Gastrocnemius medialis (tissue), 4 donors: ENCODE data around the gene PYY. TPM values are rescaled to one million over a fixed set of nuclear protein-coding genes. Genes with fewer than 3 reads are reported as not detected.

Experiments
- ATAC-seq, 2 donors: fragments of 150-250 bp; one replicate each; pipeline ENCODE4 v1.9.1; 2016
- DNase-seq, 2 donors: peaks; one replicate each; pipeline ENCODE4 v3.0.0-alpha.2; 2019
- H3K27ac ChIP-seq, 4 donors: fragments of 200-600 bp; sonication (generic); 1 replicate in 1 of 4; 2 replicates in 3 of 4; pipeline ENCODE4 v1.5.1; 2016 to 2018; ENCODE audit warnings: mild to moderate bottlenecking in 2 of 4, moderate library complexity in 1 of 4
- H3K27me3 ChIP-seq, 3 donors: fragments of 200-600 bp; sonication (generic) in 2 of 3; 1 replicate in 1 of 3; 2 replicates in 2 of 3; pipeline versions ENCODE4 v1.5.1 to v1.6.0; 2016 to 2019; ENCODE audit warnings: mild to moderate bottlenecking in 1 of 3, moderate library complexity in 1 of 3
- H3K36me3 ChIP-seq, 2 donors: fragments of 200-600 bp; sonication (generic) in 1 of 2; one replicate each; pipeline ENCODE4 v1.5.1; 2017 to 2018
- H3K4me1 ChIP-seq, 2 donors: fragments of 200-600 bp; sonication (generic) in 1 of 2; one replicate each; pipeline ENCODE4 v1.5.1; 2016 to 2017; ENCODE audit warnings: mild to moderate bottlenecking in 2 of 2
- H3K4me3 ChIP-seq, 4 donors: fragments of 200-600 bp; sonication (generic) in 3 of 4; 1 replicate in 1 of 4; 2 replicates in 3 of 4; pipeline ENCODE4 v1.5.1; 2016 to 2019; ENCODE audit warnings: mild to moderate bottlenecking in 2 of 4
- H3K9me3 ChIP-seq, 3 donors: fragments of 200-600 bp; sonication (generic) in 2 of 3; 1 replicate in 1 of 3; 2 replicates in 2 of 3; pipeline ENCODE4 v1.5.1; 2016 to 2019
- CTCF ChIP-seq, 5 experiments: fragments of 450-650 bp in 3 of 5; fragments of 200-600 bp in 2 of 5; sonication (generic) in 2 of 5; IDR thresholded peaks in 4 of 5; conservative IDR thresholded peaks in 1 of 5; 1 replicate in 4 of 5; 2 replicates in 1 of 5; pipeline ENCODE4 v1.5.1; 2016 to 2019; ENCODE audit warnings: antibody characterized with exemption in 5 of 5, mild to moderate bottlenecking in 3 of 5, moderate library complexity in 3 of 5
- POLR2A ChIP-seq, 2 donors: fragments of 450-650 bp; IDR thresholded peaks; one replicate each; pipeline ENCODE4 v1.6.1; 2017; ENCODE audit warnings: antibody characterized with exemption in 2 of 2, mild to moderate bottlenecking in 2 of 2, moderate library complexity in 2 of 2
- in situ Hi-C, 4 donors: fragments of 200-750 bp; cut with MboI; loops; one replicate each; pipeline versions ENCODE4 v1.15.0 to v1.8.0; 2017; ENCODE audit warnings: low sequenced_read_pairs in 4 of 4
- intact Hi-C: fragments of 100-400 bp; cut with DNase I; formaldehyde crosslinking; loops from one replicate; pipeline ENCODE4 v1.15.1; 2023; ENCODE audit warnings: low total_unique reads
- total RNA-seq, 4 donors: library from RNA; depleted of rRNA; stranded (reverse); fragments of >200 nt; gene quantifications; one replicate each; pipeline versions ENCODE4 v1.1.0 to v1.2.3, GENCODE V29; 2016

Gene PYY
- total RNA-seq, 4 donors from 2014 or later: not detected

- in situ Hi-C loops (no loop called here), intact Hi-C loops (no loop called here)
- H3K36me3 ChIP-seq: no peaks in the 10 kb centered on the region
- no peak overlapping the region for H3K4me3 ChIP-seq
- DNase-seq (no peak), ATAC-seq (no peak)
- TF ChIP-seq CTCF (IDR thresholded peaks at IDR 0.05 in 4 of 5, conservative IDR thresholded peaks at IDR 0.05 in 1 of 5) (no peak), POLR2A (IDR thresholded peaks at IDR 0.05) (no peak)
- peaks cover 12 to 15% of the 10 kb centered on the region in 2 donors for H3K4me1 ChIP-seq
- H3K27me3 ChIP-seq: peaks cover 14 to 40% (median 19%) of the 10 kb centered on the region in 3 donors
- H3K27ac ChIP-seq: no peak overlapping the region
- no peaks in the 10 kb centered on the region for H3K9me3 ChIP-seq
These were observed 28.4 kb upstream of the PYY start for GRCh38 chr17:43982171-43982570.

GRCh38 chr17:43979671-43980070 is 25.9 kb upstream of the PYY start:
- DNase-seq (no peak), ATAC-seq (no peak)
- in situ Hi-C loops (no loop called here), intact Hi-C loops (no loop called here)
- Histone ChIP-seq H3K9me3 (no peaks in the 10 kb centered on the region), H3K36me3 (no peaks in the 10 kb centered on the region), H3K4me1 (peaks cover 0 to 10% of the 10 kb centered on the region in 2 donors), H3K27me3 (peaks cover 14 to 38% (median 22%) of the 10 kb centered on the region in 3 donors), H3K27ac (no peak overlapping the region), H3K4me3 (no peak overlapping the region)
- no peak for TF ChIP-seq POLR2A (IDR thresholded peaks at IDR 0.05)
- TF ChIP-seq CTCF (IDR thresholded peaks at IDR 0.05 in 4 of 5, conservative IDR thresholded peaks at IDR 0.05 in 1 of 5): no peak

GRCh38 chr17:43979011-43979410 is 25.3 kb upstream of the PYY start:
- ATAC-seq: no peak
- no peaks in the 10 kb centered on the region for H3K36me3 ChIP-seq
- TF ChIP-seq CTCF (IDR thresholded peaks at IDR 0.05 in 4 of 5, conservative IDR thresholded peaks at IDR 0.05 in 1 of 5) (no peak), POLR2A (IDR thresholded peaks at IDR 0.05) (no peak)
- intact Hi-C loops: no loop called here
- H3K9me3 ChIP-seq: no peaks in the 10 kb centered on the region
- no peak overlapping the region for H3K27ac ChIP-seq
- H3K4me3 ChIP-seq: no peak overlapping the region
- H3K27me3 ChIP-seq: peaks cover 14 to 39% (median 22%) of the 10 kb centered on the region in 3 donors
- in situ Hi-C loops: no loop called here
- H3K4me1 ChIP-seq: peaks cover 0 to 8% of the 10 kb centered on the region in 2 donors
- DNase-seq: no peak

GRCh38 chr17:43978078-43978477 is 24.3 kb upstream of the PYY start:
- H3K4me3 ChIP-seq: no peak overlapping the region
- H3K9me3 ChIP-seq: no peaks in the 10 kb centered on the region
- TF ChIP-seq POLR2A (IDR thresholded peaks at IDR 0.05) (no peak), CTCF (IDR thresholded peaks at IDR 0.05 in 4 of 5, conservative IDR thresholded peaks at IDR 0.05 in 1 of 5) (no peak)
- no peak overlapping the region for H3K27ac ChIP-seq
- ATAC-seq (no peak), DNase-seq (no peak)
- in situ Hi-C loops (no loop called here), intact Hi-C loops (no loop called here)
- H3K36me3 ChIP-seq: no peaks in the 10 kb centered on the region
- no peaks in the 10 kb centered on the region for H3K4me1 ChIP-seq
- H3K27me3 ChIP-seq: peaks cover 4 to 36% (median 19%) of the 10 kb centered on the region in 3 donors
